Measurements from ENCODE around the gene TP53I13.

The TP53I13 gene

DNA sequence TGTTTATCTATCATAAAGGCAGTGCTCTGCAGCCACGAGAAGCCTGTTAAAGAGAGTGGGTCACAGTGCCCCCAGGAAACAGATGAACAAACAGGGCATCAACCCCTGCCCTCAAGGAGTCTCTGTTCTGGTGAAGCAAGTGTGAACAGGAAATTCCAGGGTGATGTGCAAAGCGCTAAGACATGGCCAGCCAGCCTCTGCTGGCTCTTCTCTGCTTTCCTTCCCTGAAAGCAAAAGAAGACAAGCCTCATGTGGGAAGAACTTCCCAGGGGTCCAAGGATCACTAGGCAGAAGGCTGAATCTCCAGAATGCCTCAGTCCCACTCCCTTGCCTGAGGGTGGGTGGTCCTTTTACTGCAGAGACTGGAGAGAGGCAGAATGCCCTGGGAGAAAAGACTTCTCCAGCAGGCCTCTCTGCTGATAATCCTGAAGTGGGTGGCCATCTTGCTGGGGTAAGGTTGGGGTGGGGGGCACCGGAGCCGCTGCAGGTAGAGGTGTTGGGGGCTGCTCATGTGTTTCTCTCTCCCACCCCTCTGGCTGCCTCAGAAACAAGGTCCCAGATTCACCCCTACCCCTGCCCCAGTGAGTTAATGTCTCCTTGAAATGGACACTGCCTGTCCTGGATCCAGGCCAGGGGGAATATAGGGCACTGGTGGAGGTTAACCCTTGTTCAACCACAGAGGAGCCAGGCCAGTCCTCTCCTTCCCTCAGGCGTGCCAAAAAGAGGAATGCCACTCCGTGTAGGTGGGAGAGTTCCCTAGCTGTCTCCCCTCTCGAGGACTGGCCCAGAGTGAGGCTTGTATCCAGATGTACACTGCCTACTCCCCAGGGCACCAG is 26.8 kb downstream of the TP53I13 start:
- DNase-seq, result no peak

- no peak for DNase-seq
Observed at GRCh38 chr17:29595943-29596774, 27.7 kb downstream of the TP53I13 start.

DNA sequence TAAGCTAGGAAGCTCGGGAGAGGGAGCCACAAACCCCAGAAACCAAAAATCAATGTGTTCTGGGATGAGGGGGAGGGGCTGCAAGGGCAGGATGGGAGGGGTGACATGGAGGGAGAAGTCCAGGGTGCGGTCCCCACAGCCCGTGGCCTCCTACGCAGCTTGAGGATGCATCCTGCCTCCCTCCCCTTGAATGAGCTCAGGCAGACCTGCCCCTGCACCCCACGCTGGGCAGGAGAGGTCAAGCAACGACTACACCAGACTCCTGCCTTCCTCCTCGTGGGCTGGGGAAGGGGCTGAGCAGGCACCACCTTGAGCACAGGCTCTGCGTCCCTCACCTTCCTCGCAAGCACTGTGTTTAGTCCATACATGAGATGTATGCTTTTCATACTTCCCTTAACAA is 28.3 kb downstream of the TP53I13 start:
- no peak for DNase-seq

- no peak for DNase-seq
Observed at GRCh38 chr17:29597361-29598172, 29.1 kb downstream of the TP53I13 start.

- DNase-seq, result no peak
Observed at GRCh38 chr17:29603109-29603674, 34.7 kb downstream of the TP53I13 start.

DNA sequence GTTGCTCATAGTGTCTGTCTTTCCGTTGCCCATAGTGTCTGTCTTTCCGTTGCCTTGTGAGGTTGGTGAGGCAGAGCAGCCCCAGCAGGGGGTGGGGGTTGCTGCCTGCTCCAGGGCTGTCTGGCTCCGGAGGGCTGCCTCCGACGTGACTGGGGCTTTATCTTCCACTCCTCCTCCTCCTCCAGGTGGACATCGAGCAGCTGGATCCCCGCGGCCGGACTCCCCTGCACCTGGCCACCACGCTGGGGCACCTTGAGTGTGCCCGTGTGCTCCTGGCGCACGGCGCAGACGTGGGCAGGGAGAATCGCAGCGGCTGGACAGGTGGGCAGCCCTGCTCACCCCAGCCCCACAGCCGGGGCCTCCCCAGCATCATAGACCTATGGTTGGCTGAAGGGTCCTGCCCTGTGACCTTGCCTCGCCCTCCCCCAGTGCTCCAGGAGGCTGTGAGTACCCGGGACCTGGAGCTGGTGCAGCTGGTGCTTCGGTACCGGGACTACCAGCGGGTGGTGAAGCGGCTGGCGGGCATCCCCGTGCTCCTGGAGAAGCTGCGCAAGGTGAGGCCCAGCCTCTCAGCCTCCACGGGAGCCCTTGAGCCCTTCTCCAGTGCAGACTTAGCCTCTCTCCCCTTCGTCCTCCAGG is 39.2 kb downstream of the TP53I13 start:
- no peak for DNase-seq

DNA sequence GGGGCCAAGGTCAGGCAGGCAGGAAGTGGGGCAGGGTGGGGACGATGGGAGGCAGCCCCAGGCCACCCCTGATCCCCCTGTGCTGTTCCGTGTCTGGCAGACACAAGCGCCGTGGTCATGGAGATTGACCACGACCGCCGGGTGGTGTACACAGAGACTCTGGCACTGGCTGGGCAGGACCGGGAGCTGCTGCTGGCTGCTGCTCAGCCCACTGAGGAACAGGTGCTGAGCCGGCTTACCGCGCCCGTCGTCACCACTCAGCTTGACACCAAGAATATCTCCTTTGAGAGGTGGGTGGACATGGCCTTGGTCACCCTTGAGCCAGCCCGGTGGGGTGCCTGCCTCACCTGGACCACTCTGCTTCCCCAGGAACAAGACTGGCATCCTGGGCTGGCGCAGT is 40.5 kb downstream of the TP53I13 start:
- no peak for DNase-seq

GRCh38 chr17:29610395-29610794 is 41.9 kb downstream of the TP53I13 start:
- DNase-seq, result no peak

DNA sequence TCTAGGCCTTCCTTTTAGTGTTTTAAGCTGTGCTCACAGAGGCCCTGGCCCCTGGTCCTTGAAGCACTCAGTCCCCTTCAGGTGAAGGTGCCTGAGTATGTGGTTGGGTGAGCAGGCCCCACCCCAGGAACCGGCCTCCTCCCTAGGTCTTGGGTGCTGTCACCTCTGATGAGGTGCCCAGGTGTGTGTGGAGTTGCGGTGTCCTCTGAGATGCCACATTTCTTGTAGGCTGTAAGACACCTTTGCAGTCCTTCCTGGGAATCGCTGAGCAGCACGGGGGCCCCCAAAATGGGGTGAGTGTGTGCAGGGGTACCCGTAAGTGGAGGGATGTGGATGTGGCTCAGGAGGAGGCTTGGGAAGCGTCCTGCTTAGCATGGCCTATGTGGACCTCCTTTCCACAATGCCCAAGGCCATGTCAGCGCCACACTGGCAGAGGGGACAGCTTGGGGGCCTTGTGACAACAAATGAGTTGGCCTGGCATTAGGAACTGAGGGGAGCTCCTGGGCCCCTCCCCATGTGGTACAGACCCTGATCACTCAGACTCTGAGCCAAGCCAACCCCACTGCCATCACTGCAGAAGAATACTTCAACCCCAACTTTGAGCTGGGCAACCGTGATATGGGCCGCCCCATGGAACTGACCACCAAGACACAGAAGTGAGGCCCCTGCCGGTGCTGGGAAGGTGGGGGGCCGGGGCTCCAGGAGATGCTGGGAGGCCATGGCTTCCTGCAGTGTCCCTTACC is 43.0 kb downstream of the TP53I13 start:
- DNase-seq, result no peak

DNA sequence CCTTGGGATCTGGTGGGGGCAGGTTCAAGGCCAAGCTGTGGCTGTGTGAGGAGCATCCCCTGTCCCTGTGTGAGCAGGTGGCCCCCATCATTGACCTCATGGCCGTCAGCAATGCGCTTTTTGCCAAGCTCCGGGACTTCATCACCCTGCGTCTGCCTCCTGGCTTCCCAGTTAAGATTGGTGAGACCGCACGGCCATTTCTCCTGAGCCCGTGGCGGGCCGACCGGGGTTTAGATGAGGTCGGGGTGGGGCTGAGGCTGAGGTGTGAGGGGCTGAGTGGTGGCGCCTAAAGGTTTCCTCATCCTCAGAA is 43.5 kb downstream of the TP53I13 start:
- DNase-seq, result no peak

DNA sequence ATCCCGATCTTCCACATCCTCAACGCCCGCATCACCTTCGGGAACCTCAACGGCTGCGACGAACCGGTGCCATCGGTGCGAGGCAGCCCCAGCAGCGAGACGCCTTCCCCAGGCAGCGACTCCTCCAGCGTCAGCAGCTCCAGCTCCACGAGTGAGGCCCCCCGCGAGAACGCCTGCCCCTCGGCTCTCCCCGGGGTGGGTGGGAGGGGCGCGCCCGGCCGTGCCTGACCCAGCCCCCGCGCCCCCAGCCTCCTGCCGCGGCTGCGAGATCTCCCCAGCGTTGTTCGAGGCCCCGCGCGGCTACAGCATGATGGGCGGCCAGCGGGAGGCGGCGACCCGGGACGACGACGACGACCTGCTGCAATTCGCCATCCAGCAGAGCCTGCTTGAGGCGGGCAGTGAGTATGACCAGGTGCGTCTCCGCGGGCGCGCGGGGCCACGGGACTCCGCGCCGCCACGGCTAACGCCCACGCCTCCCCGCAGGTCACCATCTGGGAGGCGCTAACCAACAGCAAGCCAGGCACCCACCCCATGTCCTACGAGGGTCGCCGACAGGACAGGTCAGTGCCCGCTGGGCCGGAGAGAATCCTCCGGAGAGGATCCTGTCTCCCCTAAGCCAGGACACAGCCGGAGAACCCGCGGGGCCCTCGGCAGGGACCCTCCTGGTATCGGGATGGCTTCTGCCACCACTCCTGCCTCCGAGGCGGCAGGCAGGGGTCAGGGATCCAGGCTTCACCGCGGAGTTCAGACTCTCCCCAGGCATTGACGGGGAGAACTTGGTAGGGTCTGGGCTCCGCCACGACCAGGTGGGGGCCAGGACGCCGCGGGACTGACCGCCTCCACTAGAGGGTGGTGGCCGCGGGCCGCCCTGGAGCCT is 44.1 kb downstream of the TP53I13 start:
- DNase-seq, result no peak

DNA sequence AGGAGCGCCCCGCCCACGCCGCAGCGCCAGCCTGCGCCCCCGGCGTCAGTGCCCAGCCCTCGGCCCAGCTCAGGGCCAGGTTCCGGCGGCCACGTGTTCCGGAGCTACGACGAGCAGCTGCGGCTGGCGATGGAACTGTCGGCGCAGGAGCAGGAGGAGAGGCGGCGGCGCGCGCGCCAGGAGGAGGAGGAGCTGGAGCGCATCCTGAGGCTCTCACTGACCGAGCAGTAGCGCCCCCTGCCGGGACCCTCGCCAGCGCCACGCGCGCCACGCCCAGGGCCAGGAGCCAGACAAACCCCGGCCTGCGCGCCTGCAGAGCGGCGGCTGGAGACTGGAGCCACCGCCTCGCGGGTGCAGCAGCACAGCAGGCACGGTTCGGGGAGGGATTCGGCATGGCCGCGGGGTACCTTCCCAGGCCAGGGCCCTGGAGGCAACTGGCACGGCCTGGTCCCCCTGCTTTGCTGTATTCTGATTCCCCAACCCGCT is 44.9 kb downstream of the TP53I13 start:
- DNase-seq, result peak; percentile 95

DNA sequence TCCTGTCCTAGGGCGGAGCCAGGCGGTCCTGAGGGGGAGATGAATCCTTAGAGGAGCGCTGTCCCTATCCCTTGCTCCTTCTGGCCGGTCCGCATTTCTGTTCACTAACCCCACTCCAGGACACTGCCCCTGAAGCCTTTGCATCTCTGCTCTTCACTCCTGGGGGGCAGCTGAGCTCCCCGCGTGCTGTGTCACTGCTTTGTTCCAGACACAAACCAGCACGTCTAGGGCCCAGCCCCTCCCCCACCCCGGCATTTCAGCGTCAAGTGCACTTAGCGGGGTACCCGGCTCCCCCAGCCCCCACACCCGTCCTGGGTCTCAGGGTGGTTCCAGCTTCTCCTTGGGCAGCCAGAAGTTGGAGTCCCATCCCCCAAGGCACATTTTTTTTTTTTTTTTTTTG is 45.4 kb downstream of the TP53I13 start:
- DNase-seq, result no peak

DNA sequence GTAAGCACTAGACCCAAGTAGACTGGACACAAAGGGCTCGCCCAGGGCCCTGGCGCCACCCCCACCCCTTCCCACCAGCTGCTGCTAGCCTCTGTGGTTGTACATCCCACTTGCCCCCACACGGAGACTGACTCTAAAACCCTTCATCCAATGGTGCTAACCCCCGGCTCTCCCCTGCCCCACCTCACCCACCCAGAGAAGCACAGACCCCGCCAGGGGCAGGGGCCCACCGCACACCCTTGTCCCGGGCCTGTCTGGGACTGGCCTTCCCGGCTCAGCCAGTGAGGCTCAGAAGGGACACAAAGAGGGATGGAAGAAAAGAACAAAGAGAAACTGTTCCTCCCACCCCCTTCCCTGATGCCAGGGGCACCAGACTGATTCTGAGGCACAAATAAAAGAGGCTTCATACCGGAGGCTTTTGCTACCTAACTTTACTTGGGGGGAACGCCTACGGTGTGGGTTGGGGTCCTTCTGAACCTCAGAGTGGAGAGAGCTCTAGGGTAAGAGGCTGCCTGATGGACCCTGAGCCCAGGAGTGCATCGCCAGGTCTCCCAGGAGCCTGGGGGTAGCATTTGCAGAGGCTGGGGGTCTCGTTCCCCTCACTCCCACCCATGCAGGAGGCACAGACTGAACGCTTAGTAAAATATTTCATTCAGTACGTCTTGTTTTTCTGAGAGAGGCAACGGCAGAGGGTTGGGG is 46.0 kb downstream of the TP53I13 start:
- DNase-seq, result no peak

- peak; percentile 69 for DNase-seq
Observed at GRCh38 chr17:29615048-29615385, 46.5 kb downstream of the TP53I13 start.

DNA sequence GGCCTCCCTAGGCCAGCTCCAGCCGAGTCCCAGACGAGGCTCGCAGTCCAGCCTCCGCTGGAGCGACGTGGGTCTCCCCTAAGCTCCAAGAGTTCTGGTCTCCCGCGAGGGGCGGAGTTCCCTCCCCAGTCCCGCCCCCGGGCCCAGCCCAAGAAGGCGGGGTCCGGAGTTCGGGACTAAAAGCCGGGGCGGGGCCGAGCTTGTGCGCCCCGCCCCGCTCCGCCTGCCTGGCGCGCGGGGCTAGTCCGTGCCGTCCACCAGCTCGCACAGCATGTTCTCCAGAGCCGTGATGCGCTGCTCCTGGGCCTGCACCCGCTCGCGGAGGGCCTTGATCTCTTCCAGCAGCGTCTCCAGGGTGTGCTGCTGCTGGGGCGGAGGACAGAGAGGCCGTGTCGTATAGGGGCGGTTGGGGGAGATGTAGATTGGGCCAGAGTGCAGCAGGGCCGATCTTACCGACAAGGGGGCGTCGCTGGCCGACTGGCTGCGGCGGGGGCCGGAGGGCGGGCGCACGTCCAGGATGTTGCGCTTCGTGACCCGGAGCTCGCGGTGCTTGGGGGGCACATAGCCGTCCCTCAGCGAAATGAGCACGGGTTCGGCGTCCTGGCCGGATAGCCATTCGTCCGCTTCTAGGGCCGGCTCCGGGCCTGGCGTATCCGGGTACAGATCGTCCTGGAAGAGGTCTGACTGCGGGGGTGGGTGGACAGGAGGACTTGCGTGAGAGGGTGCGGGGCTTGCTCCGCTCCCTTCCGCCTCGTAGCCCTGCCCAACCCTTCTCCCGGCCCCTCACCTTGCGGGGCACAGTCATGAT is 47.2 kb downstream of the TP53I13 start:
- DNase-seq, result peak; percentile 80

DNA sequence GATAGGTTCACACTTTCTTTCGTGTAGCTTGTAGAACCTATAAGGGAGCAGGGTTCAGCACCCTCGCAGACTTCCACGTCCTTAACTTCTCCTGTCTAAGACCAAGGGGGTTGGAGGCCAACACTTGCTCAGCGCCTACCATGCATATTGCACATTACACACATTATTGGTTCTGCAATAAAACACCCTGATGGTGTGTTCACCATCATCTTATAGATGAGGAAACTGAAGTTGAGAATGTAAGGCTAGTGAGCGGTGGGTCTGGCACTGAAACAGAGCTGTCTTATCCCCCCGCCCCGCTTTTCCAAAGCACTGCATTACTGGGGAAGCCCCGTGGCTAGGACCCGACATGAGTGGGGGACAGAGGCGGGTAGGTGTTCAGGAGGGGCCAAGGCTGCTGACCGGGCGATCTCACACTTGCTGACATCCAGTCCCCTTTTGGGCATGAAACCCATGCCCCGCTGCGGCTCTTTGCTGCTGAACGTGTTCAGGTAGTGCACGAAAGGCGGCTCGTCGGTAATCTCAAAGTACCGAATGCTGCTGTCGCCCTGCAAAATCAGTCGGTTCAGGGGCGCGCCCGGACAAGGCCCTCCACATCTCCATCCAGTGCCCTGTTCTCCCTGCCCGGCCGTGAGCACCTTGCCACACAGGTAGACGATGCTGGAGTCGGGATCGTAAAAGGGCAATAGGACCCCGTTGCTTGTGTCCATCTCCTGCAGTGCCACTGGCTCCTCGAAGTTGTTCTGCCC is 48.0 kb downstream of the TP53I13 start:
- DNase-seq, result no peak

DNA sequence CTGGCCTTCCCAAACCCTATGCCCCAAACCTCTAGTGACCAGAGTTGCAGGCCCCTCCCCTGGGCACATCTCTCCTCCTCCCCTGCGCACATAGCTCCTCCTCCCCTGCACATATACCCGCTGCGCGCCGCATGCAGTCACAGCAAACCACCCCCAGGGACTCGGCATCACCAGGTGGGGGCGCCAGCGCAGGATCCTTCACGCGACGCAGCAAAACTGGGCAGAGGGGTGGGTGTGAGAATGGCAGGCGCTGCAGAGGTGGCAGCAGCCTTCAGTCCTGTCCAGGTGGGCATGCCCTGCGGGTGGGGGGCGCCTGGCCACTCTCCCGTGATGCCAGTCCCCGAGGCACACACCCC is 48.6 kb downstream of the TP53I13 start:
- DNase-seq, result peak; percentile 92

All from activated CD4-positive, alpha-beta T cell treated with anti-CD3 and anti-CD28 coated beads, Interleukin-2, amount 50 U/mL, for 1 hour (primary cell).